Left renal pelvis (tissue), 4 donors: Measurements from ENCODE around the gene CNTF. TPM values are rescaled to one million over a fixed set of nuclear protein-coding genes. Genes with fewer than 3 reads are reported as not detected.
A peak's percentile ranks its signal among the peaks of the same experiment; 100 is the strongest.

ENCODE experiments used
- DNase-seq, 4 donors: peaks; one replicate each; pipeline ENCODE4 v3.0.0-alpha.2; 2013; ENCODE audit warnings: low read depth in 4 of 4, low spot score in 3 of 4
- polyA plus RNA-seq, 4 donors: library from polyadenylated mRNA; unstranded; fragments of 120-200 nt; gene quantifications; one replicate each; pipeline ENCODE4 v1.2.1, GENCODE V29; 2013; ENCODE audit not compliant: insufficient read length in 4 of 4

Gene CNTF
- polyA plus RNA-seq, 4 donors, result 0.99 to 1.6 (median 1.3) TPM

DNA sequence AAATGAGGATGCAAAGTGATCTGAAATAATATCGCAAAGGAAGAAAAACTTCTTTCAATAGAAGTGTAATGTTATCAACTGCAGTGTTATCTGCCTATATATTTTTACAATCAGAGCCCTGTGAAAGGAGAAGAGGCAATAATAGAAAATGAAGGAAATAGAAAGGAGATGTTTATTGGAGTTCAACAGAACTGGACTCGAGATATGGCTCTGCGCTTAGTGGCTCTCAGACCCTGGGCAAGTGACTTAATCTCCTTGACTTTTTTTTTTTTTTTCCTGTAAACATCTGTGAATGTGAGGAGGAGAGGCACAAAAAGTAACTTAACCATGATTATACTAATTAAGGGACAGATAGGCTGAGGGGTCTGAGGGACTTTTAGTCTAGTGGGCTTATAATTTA is 18.9 kb downstream of the CNTF start:
- no peak for DNase-seq

DNA sequence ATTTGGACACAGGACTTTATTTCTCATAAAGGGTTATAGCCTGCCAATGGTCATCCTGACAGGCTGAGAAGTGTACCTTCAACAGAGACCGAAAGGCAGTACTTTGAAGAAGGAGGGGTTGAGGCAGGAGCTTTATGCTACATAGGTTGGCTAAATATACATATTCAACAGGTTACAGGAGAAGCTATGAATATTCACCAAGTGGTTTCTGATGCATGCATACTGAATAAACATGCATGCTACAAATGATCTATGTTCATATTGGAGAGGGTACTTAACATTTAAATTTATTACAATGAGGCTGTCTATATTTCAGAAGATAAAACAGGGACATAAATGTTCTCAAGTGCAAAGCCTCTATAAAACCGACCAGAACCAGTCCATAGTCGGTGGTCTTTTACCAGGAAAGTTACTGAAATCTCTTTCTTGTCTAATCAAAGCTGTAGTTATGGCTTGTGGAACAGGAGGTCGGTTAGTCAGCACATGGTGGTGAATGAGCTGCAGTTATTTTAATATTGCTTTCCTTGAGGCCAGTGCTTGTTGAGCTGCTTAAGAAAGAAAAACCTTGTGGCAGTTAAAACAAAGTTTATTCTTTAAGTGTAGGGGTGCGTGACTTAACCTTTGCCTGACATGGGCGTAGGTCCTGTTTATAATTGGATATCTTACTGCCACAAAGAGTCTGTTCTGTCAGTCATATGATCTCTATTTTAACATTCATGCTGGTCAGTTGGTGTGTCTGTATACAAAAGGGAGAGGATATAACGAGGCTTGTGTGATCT is 19.5 kb downstream of the CNTF start:
- no peak for DNase-seq

DNA sequence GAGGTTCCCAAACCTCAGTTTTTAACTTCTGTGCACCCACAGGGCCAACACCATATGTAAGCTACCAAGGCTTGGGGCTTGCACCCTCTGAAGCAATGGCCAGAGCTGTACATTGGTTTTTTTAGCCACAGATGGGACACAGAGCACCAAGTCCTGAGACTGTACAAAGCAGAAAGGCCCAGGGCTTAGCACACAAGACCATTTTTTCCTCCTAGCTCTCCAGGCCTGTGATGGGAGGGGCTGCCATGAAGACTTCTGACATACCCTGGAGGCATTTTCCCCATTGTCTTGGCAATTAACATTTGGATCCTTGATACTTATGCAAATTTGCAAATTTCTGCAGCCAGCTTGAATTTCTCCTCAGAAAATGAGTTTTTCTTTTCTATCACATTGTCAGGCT is 23.4 kb downstream of the CNTF start:
- no peak for DNase-seq

DNA sequence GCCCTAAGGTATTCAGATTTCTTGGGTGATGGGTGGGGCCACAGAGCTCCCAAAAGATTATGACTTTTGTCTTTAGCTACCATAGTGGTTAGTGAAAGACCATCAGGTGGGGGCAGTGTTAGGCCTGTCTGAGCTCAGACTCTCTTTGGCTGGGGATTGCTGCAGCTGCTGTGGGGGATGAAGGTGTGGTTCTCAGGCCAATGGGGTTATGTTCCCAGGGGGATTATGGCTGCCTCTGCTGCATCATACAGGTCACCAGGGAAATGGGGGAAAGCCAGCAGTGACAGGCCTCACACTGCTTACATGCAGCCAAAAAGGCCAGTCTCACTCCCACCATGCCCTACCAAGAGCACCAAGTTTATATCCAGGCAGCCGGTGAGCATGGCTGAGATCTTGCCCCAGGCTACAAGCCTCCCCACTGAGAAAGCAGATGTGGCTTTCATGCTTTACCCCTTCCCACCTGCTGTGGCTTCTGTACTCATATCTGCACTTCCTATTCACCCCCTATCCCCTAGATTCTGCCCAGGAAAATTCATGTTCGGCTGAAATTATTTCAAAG is 24.8 kb downstream of the CNTF start:
- DNase-seq, result no peak

DNA sequence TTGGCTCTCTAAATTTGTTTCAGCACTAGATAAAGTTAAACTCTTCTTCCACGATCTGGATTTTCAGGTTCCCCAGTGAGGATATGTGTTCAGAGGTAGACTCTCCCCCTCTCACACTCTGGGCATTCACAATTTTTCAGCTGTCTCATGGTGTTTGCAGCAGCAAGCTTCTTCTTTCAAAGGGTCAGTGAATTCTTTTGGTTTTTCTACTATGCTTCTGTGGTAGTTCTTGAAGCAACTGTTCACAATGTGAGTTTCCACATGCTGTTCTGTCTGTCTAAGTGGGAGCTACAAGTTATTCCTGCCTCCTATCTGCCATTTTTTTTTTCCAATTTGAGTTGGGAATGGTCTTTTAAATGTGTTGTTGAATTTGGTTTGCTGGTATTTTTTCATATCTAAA is 25.4 kb downstream of the CNTF start:
- no peak for DNase-seq

- DNase-seq, result no peak
Measured at GRCh38 chr11:58649623-58650022, 27.2 kb downstream of the CNTF start.

GRCh38 chr11:58650496-58650895 is 28.0 kb downstream of the CNTF start:
- DNase-seq, result no peak

DNA sequence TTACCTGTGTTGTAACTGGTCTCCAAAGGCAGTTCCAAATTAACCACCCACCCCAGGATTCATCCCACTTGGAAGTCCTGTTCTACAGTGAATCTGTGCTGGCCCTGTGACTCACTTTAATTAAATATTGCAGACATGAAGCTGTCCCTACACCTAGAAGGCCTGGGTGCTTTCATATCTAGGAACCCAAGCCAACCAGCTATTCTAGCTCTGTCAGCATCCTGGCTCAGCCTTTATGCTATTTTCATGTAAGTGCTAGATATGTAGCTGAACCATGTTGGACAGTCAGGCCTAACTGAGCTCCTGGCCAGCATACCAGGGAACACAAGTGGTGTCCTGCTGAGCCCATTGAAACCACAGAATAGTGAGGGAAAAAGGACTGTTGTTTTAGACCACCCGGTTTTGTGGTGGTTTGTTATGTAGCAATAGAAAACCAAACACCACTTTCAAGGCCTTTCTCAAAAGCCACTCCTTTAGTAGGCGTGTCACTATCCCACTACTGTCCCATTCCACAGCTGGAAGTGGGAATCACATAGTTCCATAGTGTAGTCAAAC is 30.3 kb downstream of the CNTF start:
- no peak for DNase-seq

DNA sequence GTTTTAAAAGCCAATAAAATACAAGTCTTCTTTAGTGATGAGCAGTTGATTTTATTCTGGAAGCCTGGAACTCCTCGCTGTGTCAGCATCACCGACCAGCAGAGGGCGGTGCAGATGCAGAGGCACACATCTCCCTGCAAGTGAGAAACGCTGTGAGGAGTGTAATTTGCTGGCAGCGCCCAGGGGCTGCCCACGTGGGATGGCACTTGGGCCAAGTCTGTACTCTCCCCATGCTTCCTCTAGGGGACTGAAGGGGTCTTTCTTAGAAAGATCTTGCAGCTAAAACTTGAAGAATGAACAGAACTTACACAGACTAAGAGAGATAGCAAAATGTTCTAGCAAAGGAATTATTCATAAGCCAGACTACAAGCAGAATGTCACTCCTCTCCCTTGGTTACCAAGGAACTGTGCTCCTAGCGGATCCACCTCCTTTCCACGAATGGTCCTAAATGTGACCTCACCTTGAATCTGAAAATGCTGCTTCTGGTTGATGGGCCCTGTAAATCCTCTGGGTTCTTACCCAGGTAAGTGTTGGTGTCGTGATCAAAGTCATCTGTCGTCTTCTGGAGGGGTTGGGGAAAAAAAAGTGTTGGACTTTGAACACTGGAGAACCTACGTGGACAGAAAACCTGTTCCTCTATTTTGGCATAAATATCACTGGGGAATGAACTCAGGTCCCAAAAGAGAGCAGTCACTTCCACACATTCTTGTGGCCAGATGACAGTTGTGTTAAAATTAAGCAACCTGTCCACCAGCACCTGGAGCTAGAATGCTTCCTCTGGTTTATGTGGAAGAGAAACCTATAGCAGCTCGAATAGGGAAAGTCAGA is 31.8 kb downstream of the CNTF start:
- DNase-seq, result peak; percentile 32 to 46 (median 37)

GRCh38 chr11:58654908-58655296 is 32.4 kb downstream of the CNTF start:
- no peak for DNase-seq

DNA sequence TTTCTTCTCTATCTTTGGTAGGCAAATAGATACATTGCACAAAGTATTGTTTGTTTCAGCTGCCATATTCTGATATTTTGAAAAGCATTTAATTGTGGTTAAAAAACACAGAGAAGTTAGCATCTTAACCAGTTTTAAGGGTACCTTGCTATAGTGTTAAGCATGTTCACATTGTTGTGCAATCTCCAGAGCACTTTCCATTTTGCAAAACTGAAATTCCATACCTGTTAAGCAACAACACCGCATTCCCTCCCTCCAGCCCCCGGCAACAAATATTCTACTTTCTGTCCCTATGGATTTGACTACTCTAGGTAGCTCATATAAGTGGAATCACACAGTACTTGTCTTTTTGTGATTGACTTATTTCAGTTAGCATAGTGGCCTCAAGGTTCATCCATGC is 33.9 kb downstream of the CNTF start:
- DNase-seq, result no peak

GRCh38 chr11:58658623-58659022 is 36.2 kb downstream of the CNTF start:
- DNase-seq, result no peak

- DNase-seq, result no peak
Measured at GRCh38 chr11:58659404-58659803, 36.9 kb downstream of the CNTF start.

DNA sequence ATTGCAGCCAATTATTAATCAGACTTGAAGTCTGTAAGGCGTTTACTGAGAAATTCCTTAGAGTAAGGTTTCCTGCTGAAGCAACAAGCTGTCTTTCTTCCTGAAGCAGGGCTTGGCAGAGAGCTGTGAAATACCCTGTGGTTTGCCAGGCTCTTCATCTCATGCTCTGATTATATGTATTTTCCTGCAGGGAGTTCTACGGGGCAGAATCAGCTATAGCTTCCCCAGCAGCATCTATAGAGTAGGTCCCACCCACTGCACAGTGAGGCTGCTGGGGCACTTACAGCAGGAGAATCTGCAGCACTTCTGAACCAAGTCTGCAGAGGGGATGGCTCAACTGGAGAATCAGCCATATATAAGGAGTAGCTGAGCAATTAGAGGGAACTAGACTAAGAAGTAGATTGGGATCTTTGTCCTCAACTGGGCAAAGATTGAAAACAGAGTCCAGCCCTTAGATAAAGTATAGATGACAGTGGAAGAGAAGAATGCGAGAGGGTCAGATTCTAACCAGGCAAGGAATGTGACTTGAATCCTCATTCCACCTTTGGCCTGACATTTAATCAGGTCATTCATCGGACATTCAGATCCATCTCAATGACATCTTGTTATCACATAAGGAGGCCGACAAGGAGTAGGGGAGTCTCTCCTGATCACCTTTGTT is 37.6 kb downstream of the CNTF start:
- DNase-seq, result no peak

GRCh38 chr11:58671983-58672633 is 49.6 kb downstream of the CNTF start:
- no peak for DNase-seq

DNA sequence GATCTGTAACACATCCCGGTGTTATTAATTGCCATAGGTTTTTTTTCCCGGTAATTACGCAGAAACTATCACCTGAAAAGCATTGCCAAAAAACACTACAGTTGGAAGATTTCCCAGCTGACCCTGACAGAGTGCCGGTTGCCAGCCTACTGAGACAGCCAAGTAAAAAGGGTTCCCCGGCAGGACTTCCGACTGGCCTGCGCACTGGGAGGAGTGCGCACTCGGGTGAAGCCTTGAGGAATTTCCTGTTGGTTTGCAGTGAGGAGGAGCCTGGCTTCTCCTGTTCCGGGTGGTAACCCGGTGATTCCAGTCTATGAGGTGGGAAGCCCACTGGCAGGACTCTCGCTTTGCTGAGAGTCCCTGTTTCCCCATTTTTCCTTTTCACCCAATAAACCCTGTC is 52.1 kb downstream of the CNTF start:
- DNase-seq, result no peak
